ENCODE measurements around the gene CASZ1. TPM values are rescaled to one million over a fixed set of nuclear protein-coding genes. Genes with fewer than 3 reads are reported as not detected.

Gene CASZ1
- total RNA-seq, 1 experiment from 2014 or later: 27.8 TPM

GRCh38 chr1:10726355-10726754, 70.1 kb downstream of the CASZ1 start:
- Histone ChIP-seq H3K27me3 (ENCODE audit: control insufficient read depth, insufficient read depth, low read length) (no peaks in the 10 kb centered on the region), H3K36me3 (ENCODE audit: control insufficient read depth, insufficient read depth, low read length) (no peaks in the 10 kb centered on the region), H3K4me3 (ENCODE audit: low read depth in 2 of 2, low read length in 2 of 2) (no peak overlapping the region), H3K9me3 (ENCODE audit: control insufficient read depth, insufficient read depth, low read depth, low read length) (no peaks in the 10 kb centered on the region), H3K4me1 (ENCODE audit: control insufficient read depth, insufficient read depth, low read length) (peaks cover 65% of the 10 kb centered on the region), H3K27ac (ENCODE audit: low read length) (peak overlapping the region; percentile 51)
- TF ChIP-seq POLR2AphosphoS5 (IDR thresholded peaks at IDR 0.05; ENCODE audit: low read depth, low read length) (no peak), CTCF (IDR thresholded peaks at IDR 0.05) (no peak), REST (IDR thresholded peaks at IDR 0.05; ENCODE audit: insufficient read depth in 1 of 2, low read depth in 2 of 2, low read length in 1 of 2) (no peak), TCF7L2 (IDR thresholded peaks at IDR 0.05; ENCODE audit: low read depth, low read length) (no peak), SIN3A (IDR thresholded peaks at IDR 0.05; ENCODE audit: borderline replicate concordance, insufficient read depth, low read depth, low read length) (no peak)
- ATAC-seq (peak; percentile 19; the same call in 1 of the 2 replicates), DNase-seq (ENCODE audit: low read depth, low spot score) (no peak)
- in situ Hi-C loops (cut with HindIII; ENCODE audit: low pct_unique_long_range_greater_than_20kb, low sequenced_read_pairs): no loop called here
- no TSS peak for BruUV-seq (replicated peaks)
- POLR2A ChIA-PET: no interaction called here
- CTCF ChIA-PET: no interaction called here
- intact Hi-C loops (cut with micrococcal nuclease; ENCODE audit: unreplicated experiment): no loop called here

- ChIA-PET POLR2A (interaction anchor here (0.7 kb wide), 1 partner anchor 391 kb away, joined by 3 read pairs; no protein-coding TSS in a partner anchor), CTCF (no interaction called here)
- BruUV-seq (replicated peaks): no TSS peak
- no peaks in the 10 kb centered on the region for H3K36me3 ChIP-seq (ENCODE audit: control insufficient read depth, insufficient read depth, low read length)
- ATAC-seq: no peak
- no peak for TF ChIP-seq TCF7L2 (IDR thresholded peaks at IDR 0.05; ENCODE audit: low read depth, low read length)
- no peaks in the 10 kb centered on the region for H3K27me3 ChIP-seq (ENCODE audit: control insufficient read depth, insufficient read depth, low read length)
- H3K4me1 ChIP-seq (ENCODE audit: control insufficient read depth, insufficient read depth, low read length): peaks cover 66% of the 10 kb centered on the region
- intact Hi-C loops (cut with micrococcal nuclease; ENCODE audit: unreplicated experiment): loop anchor here (5.0 kb wide), 1 partner anchor 158 kb away; no protein-coding TSS in a partner anchor
- H3K4me3 ChIP-seq (ENCODE audit: low read depth in 2 of 2, low read length in 2 of 2): no peak overlapping the region
- in situ Hi-C loops (cut with HindIII; ENCODE audit: low pct_unique_long_range_greater_than_20kb, low sequenced_read_pairs): no loop called here
- H3K9me3 ChIP-seq (ENCODE audit: control insufficient read depth, insufficient read depth, low read depth, low read length): no peaks in the 10 kb centered on the region
- H3K27ac ChIP-seq (ENCODE audit: low read length): peak overlapping the region; percentile 51
- no peak for DNase-seq (ENCODE audit: low read depth, low spot score)
Observed at GRCh38 chr1:10724948-10725847, 71.2 kb downstream of the CASZ1 start.

GRCh38 chr1:10724511-10724910, 71.9 kb downstream of the CASZ1 start:
- DNase-seq (ENCODE audit: low read depth, low spot score): no peak
- peak overlapping the region; percentile 46 for H3K27ac ChIP-seq (ENCODE audit: low read length)
- TF ChIP-seq SIN3A (IDR thresholded peaks at IDR 0.05; ENCODE audit: borderline replicate concordance, insufficient read depth, low read depth, low read length): no peak
- no peak for TF ChIP-seq REST (IDR thresholded peaks at IDR 0.05; ENCODE audit: insufficient read depth in 1 of 2, low read depth in 2 of 2, low read length in 1 of 2)
- TF ChIP-seq CTCF (IDR thresholded peaks at IDR 0.05): no peak
- TF ChIP-seq POLR2AphosphoS5 (IDR thresholded peaks at IDR 0.05; ENCODE audit: low read depth, low read length): no peak
- TF ChIP-seq TCF7L2 (IDR thresholded peaks at IDR 0.05; ENCODE audit: low read depth, low read length): peak; percentile 18; the same call in 1 of the 2 replicates
- in situ Hi-C loops (cut with HindIII; ENCODE audit: low pct_unique_long_range_greater_than_20kb, low sequenced_read_pairs) (no loop called here), intact Hi-C loops (cut with micrococcal nuclease; ENCODE audit: unreplicated experiment) (loop anchor here (5.0 kb wide), 1 partner anchor 157 kb away; no protein-coding TSS in a partner anchor)
- no peaks in the 10 kb centered on the region for H3K27me3 ChIP-seq (ENCODE audit: control insufficient read depth, insufficient read depth, low read length)
- BruUV-seq (replicated peaks): no TSS peak
- no peak; the same call in 1 of the 2 replicates for ATAC-seq
- no peaks in the 10 kb centered on the region for H3K9me3 ChIP-seq (ENCODE audit: control insufficient read depth, insufficient read depth, low read depth, low read length)
- H3K4me3 ChIP-seq (ENCODE audit: low read depth in 2 of 2, low read length in 2 of 2): no peak overlapping the region
- ChIA-PET CTCF (interaction anchor here (0.6 kb wide), 1 partner anchor 514 kb away, joined by 8 read pairs; no protein-coding TSS in a partner anchor), POLR2A (no interaction called here)
- H3K36me3 ChIP-seq (ENCODE audit: control insufficient read depth, insufficient read depth, low read length): no peaks in the 10 kb centered on the region
- peaks cover 66% of the 10 kb centered on the region for H3K4me1 ChIP-seq (ENCODE audit: control insufficient read depth, insufficient read depth, low read length)

Measured in Panc1 (cell line).